ENCODE measurements around the gene ZNF710. TPM values are rescaled to one million over a fixed set of nuclear protein-coding genes. Genes with fewer than 3 reads are reported as not detected.

Gene ZNF710
- total and polyA plus RNA-seq, 2 of the 8 experiments (the other 6 are each of a cell fraction or from before 2014, with no cell fraction given), result 10.5 to 24.0 TPM

GRCh38 chr15:90033006-90033405, 31.9 kb downstream of the ZNF710 start:
- no peak overlapping the region for H3K56ac ChIP-seq (replicated peaks; ENCODE audit: insufficient read length, low read depth, low read length)
- H3K4me3 ChIP-seq (ENCODE audit: extremely low read depth in 1 of 4, insufficient read depth in 2 of 4, low read depth in 3 of 4, low read length in 4 of 4), result no peak overlapping the region
- H2AFZ ChIP-seq (ENCODE audit: low read length), result no peak overlapping the region
- H3K9ac ChIP-seq (replicated peaks in 1 of 4; ENCODE audit: extremely low read depth in 1 of 4, low read depth in 3 of 4, low read length in 3 of 4), result no peak overlapping the region
- no peak for FAIRE-seq
- no peaks in the 10 kb centered on the region for H3K9me3 ChIP-seq (ENCODE audit: insufficient read depth in 2 of 2, low read depth in 1 of 2, low read length in 1 of 2)
- H3K4me2 ChIP-seq (ENCODE audit: insufficient read depth in 1 of 2, low read depth in 2 of 2, low read length in 2 of 2), result no peak overlapping the region
- H3K14ac ChIP-seq (ENCODE audit: insufficient read length), result no peak overlapping the region
- H2BK12ac ChIP-seq (ENCODE audit: low read depth, low read length), result no peak overlapping the region
- no peak overlapping the region for H3K4ac ChIP-seq (replicated peaks; ENCODE audit: insufficient read length, low read depth, low read length)
- no peak overlapping the region for H3K27ac ChIP-seq (ENCODE audit: low read depth, low read length)
- H3K79me1 ChIP-seq (ENCODE audit: low read depth, low read length), result peaks cover 5% of the 10 kb centered on the region; the same call in 1 of the 2 replicates
- H3K4me1 ChIP-seq (replicated peaks in 1 of 4; ENCODE audit: control insufficient read depth in 3 of 4, insufficient read depth in 4 of 4, low read length in 3 of 4), result peaks cover 0 to 25% (median 6%) of the 10 kb centered on the region in 4 experiments; a peak in 3 of 7 replicates
- CTCF ChIA-PET (ENCODE audit: partially characterized antibody), result interaction anchor here (0.6 to 2.1 kb wide), 11 partner anchors 9 to 694 kb away, joined by 3 to 6 read pairs (median 4); no protein-coding TSS in a partner anchor
- H4K20me1 ChIP-seq (replicated peaks in 1 of 2; ENCODE audit: control insufficient read depth in 1 of 2, insufficient read depth in 2 of 2, low read length in 2 of 2), result peaks cover 2 to 3% of the 10 kb centered on the region in 2 experiments
- H3K36me3 ChIP-seq (ENCODE audit: control insufficient read depth in 2 of 4, insufficient read depth in 4 of 4, low read length in 3 of 4), result no peaks in the 10 kb centered on the region
- no peaks in the 10 kb centered on the region for H3K27me3 ChIP-seq (replicated peaks in 1 of 4; ENCODE audit: control insufficient read depth in 3 of 4, extremely low read depth in 1 of 4, insufficient read depth in 3 of 4, low read length in 3 of 4)
- H2BK120ac ChIP-seq (replicated peaks; ENCODE audit: low read depth, low read length), result no peak overlapping the region
- no peak overlapping the region for H3K23ac ChIP-seq (ENCODE audit: insufficient read length)
- H3K18ac ChIP-seq (ENCODE audit: extremely low read depth, low read length), result no peak overlapping the region
- no peak overlapping the region for H4K91ac ChIP-seq (replicated peaks; ENCODE audit: insufficient read length, low read length)
- TF ChIP-seq RNF2 (IDR thresholded peaks at IDR 0.05; ENCODE audit: borderline replicate concordance, low read depth, low read length, missing control alignments, poor library complexity, severe bottlenecking) (no peak), HDAC6 (IDR thresholded peaks at IDR 0.05; ENCODE audit: low read depth, low read length) (no peak), KDM5A (IDR thresholded peaks at IDR 0.05; ENCODE audit: low read length) (no peak), BCL11A (IDR thresholded peaks at IDR 0.05; ENCODE audit: low read depth in 2 of 2, low read length in 2 of 2) (no peak), BACH1 (IDR thresholded peaks at IDR 0.05; ENCODE audit: low read length) (no peak)
- no peak for DNase-seq (ENCODE audit: low read depth in 1 of 2, low spot score in 2 of 2)
- peaks cover 0 to 8% of the 10 kb centered on the region in 2 experiments; a peak in 1 of 4 replicates for H3K79me2 ChIP-seq (ENCODE audit: control insufficient read depth in 1 of 2, insufficient read depth in 2 of 2, low read length in 2 of 2)
- H4K5ac ChIP-seq (ENCODE audit: insufficient read length, low read depth, low read length), result no peak overlapping the region
- no peak overlapping the region for H2BK5ac ChIP-seq (ENCODE audit: low read depth, low read length)
- H3K23me2 ChIP-seq (ENCODE audit: low read depth, low read length), result peaks cover 2% of the 10 kb centered on the region; the same call in 1 of the 2 replicates
- 86% methylated on average over 5 of the region's 5 CpGs; no CpG with 5 or more reads in 1 of the 2 experiments for WGBS, 2 experiments (ENCODE audit: extremely low coverage in 1 of 2, insufficient coverage in 1 of 2, insufficient read length in 1 of 2, insufficient replicate concordance in 2 of 2, low coverage in 1 of 2, low lambda C conversion rate in 2 of 2, missing lambda C conversion rate in 1 of 2)
- 0 out of 2 replicates have a peak overlapping the region, but pooled peaks have one; percentile 85 for H2AK5ac ChIP-seq (ENCODE audit: low read depth, low read length)
- POLR2A ChIA-PET (ENCODE audit: partially characterized antibody), result interaction anchor here (0.6 kb wide), 1 partner anchor 118 kb away, joined by 3 read pairs; no protein-coding TSS in a partner anchor
- no peak overlapping the region for H4K8ac ChIP-seq (ENCODE audit: extremely low read depth, insufficient read depth, low read length)
- H2BK20ac ChIP-seq (ENCODE audit: low read length), result no peak overlapping the region
- H2BK15ac ChIP-seq (ENCODE audit: low read length), result no peak overlapping the region

Measured in H1 (cell line).